GM18870 (cell line): ENCODE measurements around the gene SOX18.

Experiments used
- ATAC-seq: cut with Tn5 transposase; IDR thresholded peaks from one replicate; pipeline ENCODE4 v1.9.1; 2021; ENCODE audit warnings: moderate library complexity; ENCODE audit not compliant: unreplicated experiment

SOX18 gene

DNA sequence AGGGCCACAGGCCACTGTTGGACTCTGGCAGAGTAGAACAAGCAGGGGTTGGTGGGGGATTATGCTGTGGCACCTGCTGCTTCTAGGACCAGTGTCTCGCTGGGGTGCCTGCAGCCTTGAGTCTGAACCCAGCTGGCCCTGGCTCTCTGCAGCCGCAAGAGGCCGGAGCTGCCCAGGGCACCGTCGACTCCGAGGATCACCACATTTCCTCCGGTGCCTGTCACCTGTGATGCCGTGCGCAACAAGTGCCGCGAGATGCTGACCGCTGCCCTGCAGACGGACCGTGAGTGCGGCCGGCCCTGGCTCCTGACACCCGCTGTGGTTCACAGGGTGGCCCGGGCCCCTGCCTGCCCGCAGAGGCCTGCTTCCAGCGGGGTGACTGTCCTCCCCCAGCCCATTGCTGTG, 19.8 kb upstream of the SOX18 start:
- ATAC-seq, result no peak

GRCh38 chr20:64068386-64069208, 19.2 kb upstream of the SOX18 start:
- ATAC-seq, result no peak

DNA sequence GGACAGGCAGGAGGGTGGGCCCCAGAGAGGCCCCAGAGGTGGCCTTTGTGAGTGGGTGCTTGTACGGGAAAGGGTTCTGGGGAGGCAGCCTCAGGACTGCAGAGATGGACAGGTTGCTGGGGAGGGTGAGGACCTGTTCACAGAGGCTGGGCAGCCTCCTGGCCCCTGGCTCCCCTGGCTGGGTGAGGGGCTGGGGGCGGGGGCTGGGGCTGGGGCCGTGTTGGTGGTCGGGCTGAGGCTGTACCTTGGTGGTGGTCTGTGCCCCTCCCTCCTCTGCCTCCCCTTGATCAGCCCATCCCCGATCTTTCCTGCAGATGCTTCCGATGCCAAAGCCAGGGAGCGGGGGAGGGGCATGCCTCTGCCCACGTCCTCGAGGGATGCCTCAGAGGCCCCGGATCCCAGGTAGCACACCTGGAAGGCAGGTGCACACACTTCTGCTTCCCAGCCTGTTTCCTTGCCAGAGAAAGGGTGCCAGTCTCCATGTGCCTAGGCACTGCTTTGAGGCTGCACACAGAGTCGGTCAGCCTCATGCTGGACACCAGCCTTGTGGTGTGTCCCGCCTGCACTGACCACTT, 18.4 kb upstream of the SOX18 start:
- no peak for ATAC-seq

DNA sequence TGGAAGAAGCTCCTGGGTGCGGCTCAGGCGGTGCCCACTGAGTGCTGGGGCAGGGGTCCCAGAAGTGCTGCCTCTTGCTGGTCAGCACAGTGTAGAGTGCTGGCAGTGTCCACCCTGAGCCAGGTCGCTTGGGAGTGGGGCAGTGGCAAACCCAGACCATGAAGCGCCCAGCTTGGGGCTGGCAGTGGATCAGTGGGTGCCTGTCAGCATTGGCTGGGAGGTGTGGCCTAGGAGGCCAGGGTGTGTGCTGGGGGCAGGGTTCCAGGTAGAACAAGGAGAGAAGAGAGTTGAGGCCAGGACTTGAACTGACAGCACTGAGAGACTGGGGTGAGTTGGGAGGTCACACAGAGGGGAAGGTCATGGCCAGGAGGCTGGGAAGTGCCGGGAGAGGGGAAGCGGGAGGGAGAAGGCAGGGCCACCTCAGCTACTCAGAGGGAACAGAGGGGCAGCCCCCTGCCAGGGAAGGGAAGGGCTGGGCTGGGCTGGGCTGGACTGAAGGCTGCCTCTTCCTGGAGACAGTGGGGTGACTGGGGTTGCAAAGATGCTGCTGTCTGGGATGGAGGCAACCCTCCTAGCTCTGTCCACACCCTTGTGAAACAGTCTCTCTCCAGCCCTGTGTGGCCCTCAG, 17.7 kb upstream of the SOX18 start:
- ATAC-seq, result no peak

DNA sequence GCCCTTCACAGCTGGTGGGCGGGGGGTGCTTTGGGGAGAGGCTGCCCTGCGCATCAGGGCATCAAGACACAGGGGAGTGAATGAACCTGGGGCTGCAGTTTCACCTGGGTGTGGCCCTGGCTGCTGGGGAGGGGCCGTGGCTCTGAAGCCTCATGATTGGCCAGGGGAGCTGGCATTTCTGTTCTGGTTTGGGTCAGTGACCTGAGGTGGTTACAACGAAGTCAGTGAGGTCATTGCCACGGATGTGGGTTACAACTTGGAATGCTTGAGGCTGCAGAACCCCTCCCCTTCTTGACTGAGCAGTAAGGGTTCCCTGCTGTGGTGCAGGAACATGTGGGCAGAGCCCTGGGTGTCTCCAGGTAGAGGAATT, 16.5 kb upstream of the SOX18 start:
- ATAC-seq, result peak; percentile 47

DNA sequence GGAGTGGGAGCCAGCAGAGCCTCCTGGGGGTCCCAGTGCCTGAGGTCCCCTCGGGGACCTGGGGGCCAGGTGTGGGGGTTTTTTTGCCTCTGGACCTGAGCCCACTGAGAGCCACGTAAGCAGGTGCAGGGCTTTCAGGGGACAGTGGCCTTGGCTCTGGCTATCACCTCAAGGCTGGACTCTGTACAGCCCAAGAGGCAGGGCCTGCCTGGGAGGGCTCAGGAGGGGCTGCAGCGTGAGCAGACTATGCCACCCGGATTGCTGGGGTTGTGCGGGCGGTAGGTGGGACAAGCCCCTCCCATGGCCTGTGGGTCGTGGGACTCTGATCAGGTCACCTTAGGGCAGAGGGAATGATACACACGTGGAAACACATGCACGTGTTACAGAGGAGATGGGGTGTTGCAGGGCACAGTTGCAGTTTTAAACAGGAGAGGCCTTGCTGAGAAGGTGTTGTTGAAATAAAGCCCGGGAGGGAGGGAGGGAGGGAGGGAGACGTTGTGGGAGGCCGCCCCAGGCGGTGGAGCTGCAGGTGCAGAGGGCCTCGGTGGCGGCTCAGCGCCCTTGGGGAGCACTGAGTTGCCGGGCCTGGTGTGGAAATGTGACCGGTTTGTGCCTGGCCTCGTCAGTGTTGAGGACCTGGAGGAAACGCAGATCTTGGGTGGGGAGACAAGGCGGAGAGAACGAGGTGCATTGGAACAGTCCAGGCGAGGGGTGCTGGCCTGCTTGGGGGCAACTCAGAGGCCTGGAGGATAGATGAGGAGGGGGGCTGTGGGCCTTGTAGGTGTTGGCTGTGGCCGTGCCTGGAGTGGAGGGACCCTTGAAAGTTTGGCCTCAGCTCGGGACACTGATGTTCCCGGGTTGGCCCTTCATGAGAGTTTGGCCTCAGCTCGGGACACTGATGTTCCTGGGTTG, 15.9 kb upstream of the SOX18 start:
- no peak for ATAC-seq

DNA sequence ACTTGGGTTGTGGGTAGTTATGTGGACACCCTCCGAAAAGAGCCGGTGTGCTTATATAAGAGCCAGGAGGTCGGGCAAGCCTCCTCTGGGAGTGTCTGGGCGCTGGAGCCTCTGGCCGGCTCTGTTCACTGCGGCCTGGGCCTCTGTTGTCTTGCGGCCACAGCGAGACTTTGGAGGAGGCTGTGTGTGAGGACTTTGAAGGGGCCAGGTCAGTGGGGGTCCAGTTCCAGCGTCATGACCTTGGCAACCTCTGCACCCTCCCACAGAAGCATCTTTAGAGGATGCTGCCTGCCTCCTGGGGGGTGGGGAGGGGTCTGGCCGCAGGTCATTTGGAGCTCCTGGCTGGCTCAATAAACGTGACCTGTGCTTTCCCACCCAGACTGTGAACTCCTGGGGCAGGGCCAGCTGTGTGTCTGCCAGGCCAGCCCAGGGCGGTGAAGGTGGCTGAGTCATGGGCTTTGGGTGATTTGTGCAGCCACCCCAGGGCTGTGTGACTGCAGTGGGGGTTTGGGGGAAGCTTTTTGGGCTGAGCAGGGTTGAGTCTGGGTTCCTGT, 14.8 kb upstream of the SOX18 start:
- ATAC-seq, result no peak

GRCh38 chr20:64063389-64064144, 14.1 kb upstream of the SOX18 start:
- ATAC-seq, result no peak

DNA sequence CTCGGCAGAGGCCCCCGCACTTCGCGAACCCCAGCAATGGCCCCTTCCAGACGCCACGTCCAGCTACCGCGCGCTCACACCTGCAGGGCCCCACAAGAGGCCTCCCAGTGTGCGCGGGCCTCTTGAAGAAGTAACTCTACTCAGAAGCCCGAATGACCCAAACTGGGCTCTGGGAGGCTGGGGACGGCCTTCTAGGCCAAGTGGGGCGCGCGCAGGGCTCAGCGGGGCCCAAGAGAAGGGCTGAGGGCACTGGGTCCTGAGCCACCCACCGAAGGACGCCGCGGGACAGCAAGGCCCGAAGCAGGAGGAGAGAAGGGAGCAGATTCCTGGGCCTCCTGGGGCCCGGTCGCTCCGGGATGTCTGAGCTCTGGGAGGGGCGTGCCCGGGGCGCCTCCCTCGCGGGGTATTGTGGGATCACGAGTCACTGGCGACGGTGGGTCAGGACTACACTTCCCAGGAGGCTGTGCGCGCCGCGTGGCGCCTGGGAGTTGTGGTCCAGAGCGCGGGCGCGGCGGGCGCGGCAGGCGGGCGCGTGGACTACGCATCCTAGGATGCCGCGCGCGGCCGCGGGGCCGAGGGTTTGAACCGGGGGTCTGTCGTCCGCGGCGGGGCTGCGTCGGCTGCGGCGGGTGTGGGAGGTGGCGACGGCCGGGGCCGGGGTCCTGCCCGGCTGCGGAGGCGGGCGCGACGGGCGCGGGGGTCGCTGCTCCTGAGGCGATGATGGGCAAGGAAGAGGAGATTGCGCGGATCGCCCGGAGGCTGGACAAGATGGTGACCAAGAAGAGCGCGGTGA, 13.4 kb upstream of the SOX18 start, which contains the start of gene TCEA2:
Gene TCEA2, plus strand, starts transcription at position 603 of the 793 bp plus-strand sequence. Its CDS starts 115 bp downstream, at position 718.
- peak; percentile 57 for ATAC-seq

DNA sequence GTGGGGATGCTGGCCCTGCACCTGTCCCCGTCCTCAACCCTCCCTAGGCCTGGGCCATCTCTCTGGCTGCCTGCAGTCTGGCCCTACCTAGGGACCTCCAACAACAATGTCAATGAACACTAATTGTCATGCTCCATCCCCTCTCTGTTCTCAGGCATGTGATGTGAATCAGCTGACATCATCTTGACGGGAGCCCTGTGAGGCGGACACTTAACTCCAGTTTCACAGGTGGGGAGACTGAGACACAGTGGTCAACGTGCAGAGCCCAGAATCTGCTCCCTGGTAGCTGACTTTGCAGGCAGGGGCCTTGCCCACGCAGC, 12.8 kb upstream of the SOX18 start:
- no peak for ATAC-seq

GRCh38 chr20:64058536-64058935, 9.1 kb upstream of the SOX18 start:
- ATAC-seq, result no peak

GRCh38 chr20:64057628-64058498, 8.4 kb upstream of the SOX18 start:
- no peak for ATAC-seq

- no peak for ATAC-seq
These were observed 7.6 kb upstream of the SOX18 start for GRCh38 chr20:64056889-64057627.

- ATAC-seq, result no peak
These were observed 7.1 kb upstream of the SOX18 start for GRCh38 chr20:64056639-64056888.

GRCh38 chr20:64055893-64056638, 6.6 kb upstream of the SOX18 start:
- ATAC-seq, result no peak

DNA sequence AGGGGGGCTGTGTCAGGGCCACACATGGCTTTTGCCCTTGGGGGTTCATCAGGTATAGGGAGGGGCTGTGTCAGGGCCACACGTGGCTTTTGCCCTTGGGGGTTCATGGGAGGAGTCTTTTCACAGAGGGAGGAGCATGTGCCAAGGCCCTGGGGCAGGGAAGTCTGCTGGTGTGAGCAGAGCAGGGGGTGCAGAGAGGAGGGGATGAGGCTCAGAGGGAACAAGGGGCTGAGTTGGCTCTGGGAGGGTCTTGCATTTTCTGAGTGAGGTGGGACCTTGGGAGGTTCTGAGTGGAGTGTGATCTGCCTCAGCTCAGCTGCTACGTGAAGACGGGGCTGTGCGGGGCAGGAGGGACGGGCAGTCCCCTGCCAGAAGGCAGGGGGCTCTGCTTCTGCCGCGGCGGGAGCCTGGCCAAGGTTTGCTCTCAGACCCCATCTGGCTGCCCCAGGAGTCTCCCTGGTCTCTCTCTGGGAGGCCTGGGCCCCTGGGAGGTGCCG, 6.0 kb upstream of the SOX18 start:
- no peak for ATAC-seq
